ENCODE results near the gene SVIL.

The SVIL gene

GRCh38 chr10:29603223-29603896, 31.4 kb downstream of the SVIL start:
- H3K36me3 Mint-ChIP-seq (ENCODE audit: low read depth) = no peaks in the 10 kb centered on the region
- no peak overlapping the region for H3K4me3 Mint-ChIP-seq

GRCh38 chr10:29600821-29601220, 34.0 kb downstream of the SVIL start:
- Mint-ChIP-seq H3K4me3 (no peak overlapping the region), H3K9me3 (no peaks in the 10 kb centered on the region), H3K27ac (peak overlapping the region in 2 of 3 experiments; percentile 45 to 82), H3K27me3 (ENCODE audit: low read depth) (no peaks in the 10 kb centered on the region), H3K36me3 (ENCODE audit: low read depth) (no peaks in the 10 kb centered on the region), H3K4me1 (peaks cover 72% of the 10 kb centered on the region)
- TF ChIP-seq CTCF (IDR thresholded peaks at IDR 0.05; ENCODE audit: unreplicated experiment in 3 of 3) = no peak

More at GRCh38 chr10:29603223-29603896, 31.4 kb downstream of the SVIL start:
- Mint-ChIP-seq H3K9me3 (no peaks in the 10 kb centered on the region), H3K27me3 (ENCODE audit: low read depth) (no peaks in the 10 kb centered on the region), H3K4me1 (peaks cover 63% of the 10 kb centered on the region), H3K27ac (peak overlapping the region in 1 of 3 experiments; percentile 68)
- no peak for TF ChIP-seq CTCF (IDR thresholded peaks at IDR 0.05; ENCODE audit: unreplicated experiment in 3 of 3)

- H3K36me3 Mint-ChIP-seq (ENCODE audit: low read depth) = no peaks in the 10 kb centered on the region
- no peaks in the 10 kb centered on the region for H3K27me3 Mint-ChIP-seq (ENCODE audit: low read depth)
- H3K27ac Mint-ChIP-seq = peak overlapping the region in 1 of 3 experiments; percentile 82
- peaks cover 75% of the 10 kb centered on the region for H3K4me1 Mint-ChIP-seq
- no peak for TF ChIP-seq CTCF (IDR thresholded peaks at IDR 0.05; ENCODE audit: unreplicated experiment in 3 of 3)
- no peaks in the 10 kb centered on the region for H3K9me3 Mint-ChIP-seq
- no peak overlapping the region for H3K4me3 Mint-ChIP-seq
Observed at GRCh38 chr10:29600067-29600466, 34.7 kb downstream of the SVIL start.

- peak overlapping the region in 1 of 3 experiments; percentile 46 for H3K4me3 Mint-ChIP-seq
- no peaks in the 10 kb centered on the region for H3K36me3 Mint-ChIP-seq (ENCODE audit: low read depth)
- no peak for TF ChIP-seq CTCF (IDR thresholded peaks at IDR 0.05; ENCODE audit: unreplicated experiment in 3 of 3)
- H3K9me3 Mint-ChIP-seq = no peaks in the 10 kb centered on the region
- H3K27ac Mint-ChIP-seq = peak overlapping the region; percentile 80 to 84 (median 82)
- peaks cover 74% of the 10 kb centered on the region for H3K4me1 Mint-ChIP-seq
- H3K27me3 Mint-ChIP-seq (ENCODE audit: low read depth) = no peaks in the 10 kb centered on the region
Observed at GRCh38 chr10:29598851-29599311, 35.9 kb downstream of the SVIL start.

GRCh38 chr10:29596826-29597225, 37.9 kb downstream of the SVIL start:
- peaks cover 68% of the 10 kb centered on the region for H3K4me1 Mint-ChIP-seq
- H3K27me3 Mint-ChIP-seq (ENCODE audit: low read depth) = no peaks in the 10 kb centered on the region

More at GRCh38 chr10:29596826-29597225, 37.9 kb downstream of the SVIL start:
- TF ChIP-seq CTCF (IDR thresholded peaks at IDR 0.05; ENCODE audit: unreplicated experiment in 3 of 3) = no peak
- H3K9me3 Mint-ChIP-seq = no peaks in the 10 kb centered on the region
- peak overlapping the region in 1 of 3 experiments; percentile 51 for H3K27ac Mint-ChIP-seq
- H3K4me3 Mint-ChIP-seq = no peak overlapping the region
- H3K36me3 Mint-ChIP-seq (ENCODE audit: low read depth) = no peaks in the 10 kb centered on the region
